D721Med (cell line): ENCODE results near the gene NGFR.

Source experiments
- DNase-seq: peaks from one replicate; pipeline ENCODE4 v3.0.0; 2011; ENCODE audit warnings: low spot score; ENCODE audit not compliant: insufficient read length
- FAIRE-seq: peaks from 2 replicates; lab custom pipeline; 2011; peaks lifted over from hg19 to GRCh38; lab: Jason Lieb, UNC
- CTCF ChIP-seq: IDR thresholded peaks from 2 replicates; pipeline ENCODE4 v1.5.1; 2012; ENCODE audit warnings: mild to moderate bottlenecking, control low read depth; ENCODE audit not compliant: insufficient read depth; ENCODE audit errors: missing control alignments

Gene NGFR

GRCh38 chr17:49523196-49523595 lies 28.1 kb downstream of the NGFR start:
- DNase-seq (no peak), FAIRE-seq (no peak)
- TF ChIP-seq CTCF = no peak

GRCh38 chr17:49523706-49524472 lies 28.8 kb downstream of the NGFR start:
- FAIRE-seq = no peak
- TF ChIP-seq CTCF = no peak
- DNase-seq = peak; percentile 4

GRCh38 chr17:49524473-49525359 lies 29.6 kb downstream of the NGFR start:
- DNase-seq (peak; percentile 7), FAIRE-seq (no peak)
- TF ChIP-seq CTCF = no peak

- TF ChIP-seq CTCF = no peak
- DNase-seq (peak; percentile 7), FAIRE-seq (no peak)
Observed at GRCh38 chr17:49525831-49526741, 31.0 kb downstream of the NGFR start.

- FAIRE-seq (no peak), DNase-seq (peak; percentile 22)
- TF ChIP-seq CTCF = no peak
Observed at GRCh38 chr17:49527927-49528651, 33.0 kb downstream of the NGFR start.

- FAIRE-seq = no peak
- TF ChIP-seq CTCF = no peak
- DNase-seq = no peak
Observed at GRCh38 chr17:49528966-49529365, 33.9 kb downstream of the NGFR start.
